ENCODE measurements around the gene SLC8A1.

- TF ChIP-seq CTCF (IDR thresholded peaks at IDR 0.05) (no peak), POLR2AphosphoS5 (IDR thresholded peaks at IDR 0.05) (no peak), POLR2A (IDR thresholded peaks at IDR 0.05) (no peak)
Measured at GRCh38 chr2:40466332-40466906, 14.5 kb upstream of the SLC8A1 start.

Measured in breast epithelium (tissue), 3 donors.